ENCODE data around the gene PIK3R1.

GRCh38 chr5:68270399-68270975 lies 54.9 kb downstream of the PIK3R1 start:
- TF ChIP-seq, protein P1, sequence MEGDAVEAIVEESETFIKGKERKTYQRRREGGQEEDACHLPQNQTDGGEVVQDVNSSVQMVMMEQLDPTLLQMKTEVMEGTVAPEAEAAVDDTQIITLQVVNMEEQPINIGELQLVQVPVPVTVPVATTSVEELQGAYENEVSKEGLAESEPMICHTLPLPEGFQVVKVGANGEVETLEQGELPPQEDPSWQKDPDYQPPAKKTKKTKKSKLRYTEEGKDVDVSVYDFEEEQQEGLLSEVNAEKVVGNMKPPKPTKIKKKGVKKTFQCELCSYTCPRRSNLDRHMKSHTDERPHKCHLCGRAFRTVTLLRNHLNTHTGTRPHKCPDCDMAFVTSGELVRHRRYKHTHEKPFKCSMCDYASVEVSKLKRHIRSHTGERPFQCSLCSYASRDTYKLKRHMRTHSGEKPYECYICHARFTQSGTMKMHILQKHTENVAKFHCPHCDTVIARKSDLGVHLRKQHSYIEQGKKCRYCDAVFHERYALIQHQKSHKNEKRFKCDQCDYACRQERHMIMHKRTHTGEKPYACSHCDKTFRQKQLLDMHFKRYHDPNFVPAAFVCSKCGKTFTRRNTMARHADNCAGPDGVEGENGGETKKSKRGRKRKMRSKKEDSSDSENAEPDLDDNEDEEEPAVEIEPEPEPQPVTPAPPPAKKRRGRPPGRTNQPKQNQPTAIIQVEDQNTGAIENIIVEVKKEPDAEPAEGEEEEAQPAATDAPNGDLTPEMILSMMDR (conservative IDR thresholded peaks at IDR 0.05; ENCODE audit: low read depth in 2 of 2) = no peak
- TF ChIP-seq, protein P2, sequence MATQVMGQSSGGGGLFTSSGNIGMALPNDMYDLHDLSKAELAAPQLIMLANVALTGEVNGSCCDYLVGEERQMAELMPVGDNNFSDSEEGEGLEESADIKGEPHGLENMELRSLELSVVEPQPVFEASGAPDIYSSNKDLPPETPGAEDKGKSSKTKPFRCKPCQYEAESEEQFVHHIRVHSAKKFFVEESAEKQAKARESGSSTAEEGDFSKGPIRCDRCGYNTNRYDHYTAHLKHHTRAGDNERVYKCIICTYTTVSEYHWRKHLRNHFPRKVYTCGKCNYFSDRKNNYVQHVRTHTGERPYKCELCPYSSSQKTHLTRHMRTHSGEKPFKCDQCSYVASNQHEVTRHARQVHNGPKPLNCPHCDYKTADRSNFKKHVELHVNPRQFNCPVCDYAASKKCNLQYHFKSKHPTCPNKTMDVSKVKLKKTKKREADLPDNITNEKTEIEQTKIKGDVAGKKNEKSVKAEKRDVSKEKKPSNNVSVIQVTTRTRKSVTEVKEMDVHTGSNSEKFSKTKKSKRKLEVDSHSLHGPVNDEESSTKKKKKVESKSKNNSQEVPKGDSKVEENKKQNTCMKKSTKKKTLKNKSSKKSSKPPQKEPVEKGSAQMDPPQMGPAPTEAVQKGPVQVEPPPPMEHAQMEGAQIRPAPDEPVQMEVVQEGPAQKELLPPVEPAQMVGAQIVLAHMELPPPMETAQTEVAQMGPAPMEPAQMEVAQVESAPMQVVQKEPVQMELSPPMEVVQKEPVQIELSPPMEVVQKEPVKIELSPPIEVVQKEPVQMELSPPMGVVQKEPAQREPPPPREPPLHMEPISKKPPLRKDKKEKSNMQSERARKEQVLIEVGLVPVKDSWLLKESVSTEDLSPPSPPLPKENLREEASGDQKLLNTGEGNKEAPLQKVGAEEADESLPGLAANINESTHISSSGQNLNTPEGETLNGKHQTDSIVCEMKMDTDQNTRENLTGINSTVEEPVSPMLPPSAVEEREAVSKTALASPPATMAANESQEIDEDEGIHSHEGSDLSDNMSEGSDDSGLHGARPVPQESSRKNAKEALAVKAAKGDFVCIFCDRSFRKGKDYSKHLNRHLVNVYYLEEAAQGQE (IDR thresholded peaks at IDR 0.05; ENCODE audit: unreplicated experiment) = no peak
- no peak for TF ChIP-seq POLR2AphosphoS5 (IDR thresholded peaks at IDR 0.05; ENCODE audit: low read depth)
- no peak for TF ChIP-seq CREB1 (CRISPR knock-in tag; IDR thresholded peaks at IDR 0.05; ENCODE audit: low read depth)
- no peak for TF ChIP-seq STAT1 (IDR thresholded peaks at IDR 0.05; ENCODE audit: unreplicated experiment)
- no peak for TF ChIP-seq EZH2 (IDR thresholded peaks at IDR 0.05; ENCODE audit: low read depth, unreplicated experiment)
